ENCODE results near the gene ATP5F1A.

DNA sequence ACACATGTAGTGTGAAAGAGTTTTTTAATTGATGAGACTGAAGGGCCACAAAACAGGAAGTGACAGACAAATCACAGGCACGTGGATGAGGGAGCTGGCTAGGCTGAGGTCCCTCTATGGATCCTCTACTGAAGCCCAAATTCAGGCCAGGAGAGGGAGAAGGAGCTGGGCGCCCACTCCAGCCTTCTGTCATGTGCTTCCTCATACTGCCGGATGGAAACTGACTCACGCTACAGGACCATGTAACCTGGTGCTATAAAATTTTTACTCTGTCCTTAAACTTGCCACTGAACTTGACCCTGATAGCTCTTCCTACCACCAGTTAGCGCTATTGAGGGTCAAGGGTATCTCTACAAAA is 57.4 kb downstream of the ATP5F1A start:
- TF ChIP-seq CTCF (IDR thresholded peaks at IDR 0.05; ENCODE audit: low read depth, low read length) (no peak), EZH2phosphoT487 (IDR thresholded peaks at IDR 0.05; ENCODE audit: low read depth) (no peak)
